Hepatocyte (in vitro differentiated cells): ENCODE results near the gene GPC3. TPM values are rescaled to one million over a fixed set of nuclear protein-coding genes. Genes with fewer than 3 reads are reported as not detected.

Experiments used
- DNase-seq: peaks from one replicate; pipeline ENCODE4 v3.0.0-alpha.2; 2016; ENCODE audit warnings: low spot score
- H2AFZ ChIP-seq: fragments of 200-600 bp; sonication (generic); 2 replicates; pipeline ENCODE4 v1.6.0; 2016; ENCODE audit warnings: antibody characterized with exemption, mild to moderate bottlenecking
- H3K27ac ChIP-seq: fragments of 200-600 bp; sonication (generic); 2 replicates; pipeline ENCODE4 v1.5.1; 2016; ENCODE audit warnings: mild to moderate bottlenecking
- H3K27me3 ChIP-seq: fragments of 200-600 bp; sonication (generic); 2 replicates; pipeline ENCODE4 v1.6.1; 2016
- H3K36me3 ChIP-seq: fragments of 200-600 bp; sonication (generic); replicated peaks from 2 replicates; pipeline ENCODE4 v1.5.1; 2016; ENCODE audit warnings: low read depth; ENCODE audit not compliant: insufficient read depth
- H3K4me1 ChIP-seq: fragments of 200-600 bp; sonication (generic); 2 replicates; pipeline ENCODE4 v1.5.1; 2016; ENCODE audit warnings: mild to moderate bottlenecking, moderate library complexity; ENCODE audit not compliant: insufficient read depth
- H3K4me2 ChIP-seq: fragments of 200-600 bp; sonication (generic); 2 replicates; pipeline ENCODE4 v1.6.0; 2016
- H3K4me3 ChIP-seq: fragments of 200-600 bp; sonication (generic); 2 replicates; pipeline ENCODE4 v1.5.1; 2016; ENCODE audit warnings: mild to moderate bottlenecking
- H3K79me2 ChIP-seq: fragments of 200-600 bp; sonication (generic); 2 replicates; pipeline ENCODE4 v1.6.0; 2017; ENCODE audit warnings: mild to moderate bottlenecking
- H3K9me2 ChIP-seq: fragments of 200-600 bp; sonication (generic); replicated peaks from 2 replicates; pipeline ENCODE4 v1.6.0; 2017; ENCODE audit warnings: mild to moderate bottlenecking; ENCODE audit not compliant: insufficient read depth
- H3K9me3 ChIP-seq: fragments of 200-600 bp; sonication (generic); 2 replicates; pipeline ENCODE4 v1.5.1; 2016; ENCODE audit warnings: low read depth, mild to moderate bottlenecking
- H4K20me1 ChIP-seq: fragments of 200-600 bp; sonication (generic); 2 replicates; pipeline ENCODE4 v1.6.0; 2016; ENCODE audit warnings: mild to moderate bottlenecking; ENCODE audit not compliant: insufficient read depth, poor library complexity, severe bottlenecking
- EZH2 ChIP-seq: fragments of 200-600 bp; sonication (generic); IDR thresholded peaks from 2 replicates; pipeline ENCODE4 v1.6.1; 2016; ENCODE audit warnings: antibody characterized with exemption, mild to moderate bottlenecking, borderline replicate concordance
- EZH2phosphoT487 ChIP-seq: fragments of 200-600 bp; sonication (generic); IDR thresholded peaks from one replicate; pipeline ENCODE4 v1.6.1; 2018; ENCODE audit warnings: antibody characterized with exemption, mild to moderate bottlenecking, low read depth, moderate library complexity; ENCODE audit not compliant: unreplicated experiment, severe bottlenecking
- WGBS: methylation state at CpG from one replicate; pipeline ENCODE4 v1.1.6; 2016; ENCODE audit warnings: low lambda C conversion rate; ENCODE audit errors: missing lambda C conversion rate; 5-methylcytosine and 5-hydroxymethylcytosine counted together
- polyA plus RNA-seq: library from polyadenylated mRNA; unstranded; fragments of >200 nt; fragmentation: Nextera tagmentation; extraction: Ambion mirVana; gene quantifications from 2 replicates; pipeline ENCODE4 v1.2.1, GENCODE V29; 2016
- total RNA-seq: library from RNA; depleted of rRNA; stranded (reverse); fragments of >200 nt; gene quantifications from 2 replicates; pipeline ENCODE4 v1.2.3, GENCODE V29; 2014
- TF ChIP-seq, protein P1 (sequence below): fragments of 200-600 bp; sonication (generic); IDR thresholded peaks from 2 replicates; pipeline ENCODE4 v1.5.1; 2016; ENCODE audit warnings: antibody characterized with exemption, mild to moderate bottlenecking; ENCODE audit not compliant: poor library complexity

Gene GPC3
- total and polyA plus RNA-seq, 2 experiments from 2014 or later = 789 to 860 TPM

DNA sequence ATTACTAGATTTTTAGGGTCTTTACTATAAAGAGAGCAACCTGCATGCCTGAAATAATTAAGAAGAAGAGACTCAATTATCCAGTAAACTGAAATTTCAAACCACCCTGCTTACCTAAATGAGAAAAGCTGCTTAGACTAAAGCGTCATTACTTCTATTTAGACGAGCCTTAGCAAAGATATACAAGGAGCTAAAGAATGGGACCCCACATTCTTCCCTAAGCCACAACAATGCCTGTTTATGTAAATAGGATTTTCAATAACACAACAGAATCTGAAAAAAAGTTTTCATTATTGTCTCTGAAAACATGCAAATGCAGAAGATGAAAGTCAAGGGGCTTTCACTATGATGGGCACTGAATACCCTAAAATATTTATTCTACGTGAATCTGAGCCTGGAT, 16.2 kb downstream of the GPC3 start:
- no peak for DNase-seq
- TF ChIP-seq, protein P1, sequence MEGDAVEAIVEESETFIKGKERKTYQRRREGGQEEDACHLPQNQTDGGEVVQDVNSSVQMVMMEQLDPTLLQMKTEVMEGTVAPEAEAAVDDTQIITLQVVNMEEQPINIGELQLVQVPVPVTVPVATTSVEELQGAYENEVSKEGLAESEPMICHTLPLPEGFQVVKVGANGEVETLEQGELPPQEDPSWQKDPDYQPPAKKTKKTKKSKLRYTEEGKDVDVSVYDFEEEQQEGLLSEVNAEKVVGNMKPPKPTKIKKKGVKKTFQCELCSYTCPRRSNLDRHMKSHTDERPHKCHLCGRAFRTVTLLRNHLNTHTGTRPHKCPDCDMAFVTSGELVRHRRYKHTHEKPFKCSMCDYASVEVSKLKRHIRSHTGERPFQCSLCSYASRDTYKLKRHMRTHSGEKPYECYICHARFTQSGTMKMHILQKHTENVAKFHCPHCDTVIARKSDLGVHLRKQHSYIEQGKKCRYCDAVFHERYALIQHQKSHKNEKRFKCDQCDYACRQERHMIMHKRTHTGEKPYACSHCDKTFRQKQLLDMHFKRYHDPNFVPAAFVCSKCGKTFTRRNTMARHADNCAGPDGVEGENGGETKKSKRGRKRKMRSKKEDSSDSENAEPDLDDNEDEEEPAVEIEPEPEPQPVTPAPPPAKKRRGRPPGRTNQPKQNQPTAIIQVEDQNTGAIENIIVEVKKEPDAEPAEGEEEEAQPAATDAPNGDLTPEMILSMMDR = no peak
- TF ChIP-seq EZH2phosphoT487 (no peak), EZH2 (no peak)
- H3K79me2 ChIP-seq = peaks cover 5% of the 10 kb centered on the region
- no peaks in the 10 kb centered on the region for H3K9me2 ChIP-seq
- no peak overlapping the region for H3K4me3 ChIP-seq
- no peaks in the 10 kb centered on the region for H3K9me3 ChIP-seq
- no peak overlapping the region for H3K4me2 ChIP-seq
- H3K36me3 ChIP-seq = no peaks in the 10 kb centered on the region
- 58% methylated on average over 3 of the region's 3 CpGs for WGBS
- no peak overlapping the region for H3K27ac ChIP-seq
- no peak overlapping the region for H2AFZ ChIP-seq
- no peaks in the 10 kb centered on the region for H4K20me1 ChIP-seq
- peaks cover 17% of the 10 kb centered on the region for H3K4me1 ChIP-seq
- H3K27me3 ChIP-seq = no peaks in the 10 kb centered on the region

DNA sequence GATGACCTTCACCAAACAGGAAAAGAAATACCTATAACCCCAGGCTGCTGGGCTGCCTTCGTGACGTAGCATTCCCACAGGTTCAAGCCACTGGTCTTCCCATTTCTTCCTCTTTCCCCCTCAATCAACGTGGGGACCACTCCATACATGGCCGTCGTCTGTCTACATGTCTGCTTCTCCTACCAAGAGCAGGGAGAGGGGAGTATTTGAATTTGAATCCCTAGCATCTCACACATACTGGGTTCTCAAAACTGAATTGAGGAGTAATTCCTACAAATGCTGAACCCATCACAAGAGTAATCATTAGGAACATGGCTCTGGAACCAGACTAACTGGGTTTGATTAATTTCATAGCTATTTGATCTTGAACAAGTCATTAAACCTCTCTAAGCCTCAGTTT, 17.3 kb downstream of the GPC3 start:
- Histone ChIP-seq H3K36me3 (no peaks in the 10 kb centered on the region), H3K27me3 (no peaks in the 10 kb centered on the region), H4K20me1 (no peaks in the 10 kb centered on the region), H3K9me2 (no peaks in the 10 kb centered on the region), H3K27ac (no peak overlapping the region), H2AFZ (no peak overlapping the region), H3K79me2 (peaks cover 5% of the 10 kb centered on the region), H3K9me3 (no peaks in the 10 kb centered on the region), H3K4me2 (no peak overlapping the region), H3K4me3 (no peak overlapping the region), H3K4me1 (peaks cover 17% of the 10 kb centered on the region)
- WGBS = 78% methylated on average over 5 of the region's 5 CpGs
- no peak for DNase-seq
- TF ChIP-seq EZH2 = no peak
- no peak for TF ChIP-seq EZH2phosphoT487
- TF ChIP-seq, protein P1 = no peak

DNA sequence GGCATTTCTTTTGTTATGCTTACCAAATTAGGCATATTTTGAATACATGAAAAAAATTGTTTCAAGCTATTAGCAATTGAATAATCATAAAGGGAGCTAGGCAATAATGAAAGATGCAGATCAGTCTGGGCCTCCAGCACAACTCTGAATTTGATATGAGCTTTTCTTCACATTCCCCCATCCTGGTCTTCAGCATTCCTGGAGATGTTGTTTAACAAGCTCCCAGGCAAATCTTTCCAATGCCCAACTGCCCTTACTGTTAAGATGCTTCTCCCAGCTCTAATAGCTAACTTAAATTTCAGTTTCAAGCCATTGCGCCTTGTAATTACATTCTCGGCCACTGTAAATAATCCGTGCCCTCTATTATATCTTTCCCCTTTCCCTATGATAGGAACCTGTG, 19.2 kb downstream of the GPC3 start:
- H3K9me3 ChIP-seq = no peaks in the 10 kb centered on the region
- H3K36me3 ChIP-seq = no peaks in the 10 kb centered on the region
- DNase-seq = no peak
- TF ChIP-seq EZH2phosphoT487 = no peak
- TF ChIP-seq, protein P1 = no peak
- no peak for TF ChIP-seq EZH2
- peaks cover 17% of the 10 kb centered on the region for H3K4me1 ChIP-seq
- peaks cover 5% of the 10 kb centered on the region for H3K79me2 ChIP-seq
- 76% methylated on average over 3 of the region's 3 CpGs for WGBS
- no peaks in the 10 kb centered on the region for H3K9me2 ChIP-seq
- no peak overlapping the region for H3K4me2 ChIP-seq
- no peak overlapping the region for H3K4me3 ChIP-seq
- H2AFZ ChIP-seq = no peak overlapping the region
- H3K27ac ChIP-seq = no peak overlapping the region
- no peaks in the 10 kb centered on the region for H4K20me1 ChIP-seq
- no peaks in the 10 kb centered on the region for H3K27me3 ChIP-seq

DNA sequence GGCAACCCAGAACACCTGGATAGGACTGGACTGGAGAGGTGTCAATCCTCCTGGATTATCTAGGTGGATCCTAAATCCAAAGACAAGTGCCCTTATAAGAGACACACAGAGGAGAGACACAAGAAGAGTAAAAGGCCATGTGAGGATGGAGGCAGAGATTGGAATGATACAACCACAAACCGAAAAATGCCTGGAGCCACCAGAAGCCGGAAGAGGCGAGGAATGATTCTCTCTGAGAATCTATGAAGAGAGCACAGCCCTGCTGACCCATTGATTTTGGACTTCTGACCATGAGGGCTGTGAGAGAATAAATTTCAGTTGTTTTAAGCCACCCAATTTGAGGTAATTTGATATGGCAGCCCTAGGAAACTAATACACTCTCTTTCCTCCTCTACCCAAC, 20.1 kb downstream of the GPC3 start:
- Histone ChIP-seq H3K4me1 (peaks cover 11% of the 10 kb centered on the region), H3K4me3 (no peak overlapping the region), H3K79me2 (peaks cover 5% of the 10 kb centered on the region), H3K9me3 (no peaks in the 10 kb centered on the region), H3K9me2 (no peaks in the 10 kb centered on the region), H3K27me3 (no peaks in the 10 kb centered on the region), H3K27ac (no peak overlapping the region), H3K36me3 (no peaks in the 10 kb centered on the region), H4K20me1 (no peaks in the 10 kb centered on the region), H3K4me2 (no peak overlapping the region), H2AFZ (no peak overlapping the region)
- TF ChIP-seq EZH2phosphoT487 (no peak), EZH2 (no peak)
- TF ChIP-seq, protein P1 = no peak
- WGBS = 73% methylated on average over 3 of the region's 3 CpGs
- no peak for DNase-seq
